ENCODE measurements around the gene TSPAN13.

- TF ChIP-seq, protein P1, sequence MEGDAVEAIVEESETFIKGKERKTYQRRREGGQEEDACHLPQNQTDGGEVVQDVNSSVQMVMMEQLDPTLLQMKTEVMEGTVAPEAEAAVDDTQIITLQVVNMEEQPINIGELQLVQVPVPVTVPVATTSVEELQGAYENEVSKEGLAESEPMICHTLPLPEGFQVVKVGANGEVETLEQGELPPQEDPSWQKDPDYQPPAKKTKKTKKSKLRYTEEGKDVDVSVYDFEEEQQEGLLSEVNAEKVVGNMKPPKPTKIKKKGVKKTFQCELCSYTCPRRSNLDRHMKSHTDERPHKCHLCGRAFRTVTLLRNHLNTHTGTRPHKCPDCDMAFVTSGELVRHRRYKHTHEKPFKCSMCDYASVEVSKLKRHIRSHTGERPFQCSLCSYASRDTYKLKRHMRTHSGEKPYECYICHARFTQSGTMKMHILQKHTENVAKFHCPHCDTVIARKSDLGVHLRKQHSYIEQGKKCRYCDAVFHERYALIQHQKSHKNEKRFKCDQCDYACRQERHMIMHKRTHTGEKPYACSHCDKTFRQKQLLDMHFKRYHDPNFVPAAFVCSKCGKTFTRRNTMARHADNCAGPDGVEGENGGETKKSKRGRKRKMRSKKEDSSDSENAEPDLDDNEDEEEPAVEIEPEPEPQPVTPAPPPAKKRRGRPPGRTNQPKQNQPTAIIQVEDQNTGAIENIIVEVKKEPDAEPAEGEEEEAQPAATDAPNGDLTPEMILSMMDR (IDR thresholded peaks at IDR 0.05 in 8 of 11, conservative IDR thresholded peaks at IDR 0.05 in 3 of 11), result no peak
- TF ChIP-seq POLR2AphosphoS5 (IDR thresholded peaks at IDR 0.05), result no peak
Measured at GRCh38 chr7:16785846-16786245, 32.3 kb downstream of the TSPAN13 start.
